Measurements from ENCODE around the gene TREML1.
"Not testable (repeated sequence)": the region's sequence is repeated elsewhere in the genome, so short reads cannot be mapped to it uniquely, and the experiment has no call there.

TREML1 gene

DNA sequence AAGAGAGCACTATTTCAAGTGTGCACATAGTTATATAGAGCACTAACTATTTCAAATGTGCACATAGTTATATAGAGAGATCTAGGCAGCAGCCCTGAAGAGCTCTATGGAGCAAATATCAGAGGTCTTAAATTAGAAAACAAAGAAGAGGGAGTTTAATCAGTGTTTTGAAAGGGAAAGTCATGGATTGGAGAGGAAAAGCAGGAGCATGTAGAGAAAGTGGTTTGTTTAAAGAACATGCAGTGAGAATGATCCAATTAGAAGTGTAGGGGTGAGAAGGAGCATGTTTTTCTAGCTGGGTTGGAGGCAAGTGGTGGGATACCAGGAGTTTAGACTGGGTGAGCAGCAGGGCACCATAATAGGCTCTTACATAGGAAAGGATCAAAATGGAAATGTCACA is 17.2 kb downstream of the TREML1 start:
- Histone ChIP-seq H3K4me3 (ENCODE audit: low read depth, low read length) (no peak overlapping the region), H3K36me3 (ENCODE audit: control insufficient read depth, insufficient read depth, low read length) (no peaks in the 10 kb centered on the region), H3K9ac (ENCODE audit: low read length) (no peak overlapping the region), H3K27me3 (ENCODE audit: control insufficient read depth, insufficient read depth, low read length) (no peaks in the 10 kb centered on the region), H3K9me3 (ENCODE audit: control insufficient read depth, insufficient read depth, low read depth, low read length) (no peaks in the 10 kb centered on the region), H3K27ac (ENCODE audit: low read depth, low read length) (no peak overlapping the region), H3K4me1 (ENCODE audit: control insufficient read depth, insufficient read depth, low read length) (peaks cover 6% of the 10 kb centered on the region; the same call in 1 of the 2 replicates)

DNA sequence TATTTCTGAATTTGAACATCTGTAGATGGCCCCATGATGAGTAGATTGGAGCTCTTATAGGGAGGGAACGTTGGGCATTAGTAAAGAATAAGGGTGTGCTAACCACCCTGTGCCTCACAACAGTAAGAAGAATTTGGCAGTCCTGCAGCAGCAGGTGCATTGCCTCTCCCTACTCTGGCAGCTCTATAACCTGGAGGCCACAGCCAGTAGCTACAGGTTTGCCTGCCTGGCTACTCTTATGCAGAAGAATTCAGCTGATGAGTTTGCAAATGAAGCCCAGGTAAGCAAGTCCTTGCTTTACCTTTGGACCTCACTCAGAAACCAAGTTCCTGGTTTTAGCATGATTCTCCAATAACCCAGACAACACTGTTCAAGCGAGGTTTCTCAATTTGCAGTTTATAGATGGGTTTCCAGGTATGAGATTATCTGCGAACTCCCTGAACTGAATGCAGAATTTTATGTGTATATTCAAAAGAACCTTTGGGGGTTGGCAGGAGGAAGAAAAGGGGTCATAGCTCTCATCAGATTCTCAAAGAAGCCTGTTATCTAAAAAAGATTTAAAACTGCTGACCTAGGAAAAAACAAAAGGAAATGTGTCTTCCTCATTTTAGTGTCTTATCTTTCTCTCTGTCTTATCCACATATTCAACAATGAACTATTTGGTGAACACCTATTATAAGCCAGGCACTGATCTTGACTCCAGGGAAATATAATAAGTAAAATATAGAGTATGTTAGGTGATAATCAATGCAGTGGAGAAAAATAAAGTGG is 18.9 kb downstream of the TREML1 start:
- peaks cover 6% of the 10 kb centered on the region; the same call in 1 of the 2 replicates for H3K4me1 ChIP-seq (ENCODE audit: control insufficient read depth, insufficient read depth, low read length)
- H3K36me3 ChIP-seq (ENCODE audit: control insufficient read depth, insufficient read depth, low read length): no peaks in the 10 kb centered on the region
- no peaks in the 10 kb centered on the region for H3K27me3 ChIP-seq (ENCODE audit: control insufficient read depth, insufficient read depth, low read length)
- no peaks in the 10 kb centered on the region for H3K9me3 ChIP-seq (ENCODE audit: control insufficient read depth, insufficient read depth, low read depth, low read length)
- H3K9ac ChIP-seq (ENCODE audit: low read length): no peak overlapping the region
- no peak overlapping the region for H3K4me3 ChIP-seq (ENCODE audit: low read depth, low read length)
- H3K27ac ChIP-seq (ENCODE audit: low read depth, low read length): no peak overlapping the region

- no peaks in the 10 kb centered on the region for H3K36me3 ChIP-seq (ENCODE audit: control insufficient read depth, insufficient read depth, low read length)
- H3K4me3 ChIP-seq (ENCODE audit: low read depth, low read length): no peak overlapping the region
- no peaks in the 10 kb centered on the region for H3K9me3 ChIP-seq (ENCODE audit: control insufficient read depth, insufficient read depth, low read depth, low read length)
- H3K27me3 ChIP-seq (ENCODE audit: control insufficient read depth, insufficient read depth, low read length): no peaks in the 10 kb centered on the region
- peaks cover 6% of the 10 kb centered on the region; the same call in 1 of the 2 replicates for H3K4me1 ChIP-seq (ENCODE audit: control insufficient read depth, insufficient read depth, low read length)
- H3K27ac ChIP-seq (ENCODE audit: low read depth, low read length): no peak overlapping the region
- H3K9ac ChIP-seq (ENCODE audit: low read length): no peak overlapping the region
Observed at GRCh38 chr6:41132254-41132653, 21.9 kb downstream of the TREML1 start.

DNA sequence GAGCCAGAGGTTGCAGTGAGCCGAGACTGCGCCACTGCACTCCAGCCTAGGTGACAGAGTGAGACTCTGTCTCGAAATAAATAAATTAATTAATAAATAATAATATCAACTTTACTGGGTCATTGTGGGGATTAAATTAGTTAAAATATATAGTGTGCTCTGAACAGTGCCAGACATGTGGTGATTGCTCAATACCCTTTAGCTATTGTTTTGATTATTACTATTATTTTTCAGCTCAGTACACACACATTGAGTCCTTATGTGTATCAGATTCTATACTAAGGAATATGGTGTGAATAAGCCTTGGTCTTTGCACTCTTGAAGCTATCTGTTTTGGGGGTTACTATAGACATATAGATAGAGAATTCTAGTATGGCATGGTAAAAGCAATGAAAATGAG is 28.9 kb downstream of the TREML1 start:
- Histone ChIP-seq H3K9ac (ENCODE audit: low read length) (no peak overlapping the region), H3K9me3 (ENCODE audit: control insufficient read depth, insufficient read depth, low read depth, low read length) (no peaks in the 10 kb centered on the region), H3K27me3 (ENCODE audit: control insufficient read depth, insufficient read depth, low read length) (no peaks in the 10 kb centered on the region), H3K36me3 (ENCODE audit: control insufficient read depth, insufficient read depth, low read length) (peaks cover 4% of the 10 kb centered on the region; the same call in 1 of the 2 replicates), H3K27ac (ENCODE audit: low read depth, low read length) (no peak overlapping the region), H3K4me3 (ENCODE audit: low read depth, low read length) (no peak overlapping the region), H3K4me1 (ENCODE audit: control insufficient read depth, insufficient read depth, low read length) (no peaks in the 10 kb centered on the region)

DNA sequence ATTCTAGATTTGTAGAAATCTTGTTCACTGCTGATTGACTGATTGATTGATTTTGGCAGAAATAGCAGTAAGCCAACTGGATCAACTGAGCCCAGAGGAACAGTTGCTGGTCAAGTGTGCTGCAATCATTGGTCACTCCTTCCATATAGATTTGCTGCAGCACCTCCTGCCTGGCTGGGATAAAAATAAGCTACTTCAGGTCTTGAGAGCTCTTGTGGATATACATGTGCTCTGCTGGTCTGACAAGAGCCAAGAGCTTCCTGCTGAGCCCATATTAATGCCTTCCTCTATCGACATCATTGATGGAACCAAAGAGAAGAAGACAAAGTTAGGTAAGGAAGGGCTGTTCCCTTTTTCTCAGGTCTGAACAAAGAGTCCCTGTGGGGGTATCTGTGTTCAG is 31.2 kb downstream of the TREML1 start:
- no peaks in the 10 kb centered on the region for H3K27me3 ChIP-seq (ENCODE audit: control insufficient read depth, insufficient read depth, low read length)
- H3K4me3 ChIP-seq (ENCODE audit: low read depth, low read length): no peak overlapping the region
- H3K36me3 ChIP-seq (ENCODE audit: control insufficient read depth, insufficient read depth, low read length): peaks cover 4% of the 10 kb centered on the region; the same call in 1 of the 2 replicates
- H3K9ac ChIP-seq (ENCODE audit: low read length): no peak overlapping the region
- no peaks in the 10 kb centered on the region for H3K4me1 ChIP-seq (ENCODE audit: control insufficient read depth, insufficient read depth, low read length)
- H3K27ac ChIP-seq (ENCODE audit: low read depth, low read length): no peak overlapping the region
- no peaks in the 10 kb centered on the region for H3K9me3 ChIP-seq (ENCODE audit: control insufficient read depth, insufficient read depth, low read depth, low read length)

- H3K4me1 ChIP-seq (ENCODE audit: control insufficient read depth, insufficient read depth, low read length): no peaks in the 10 kb centered on the region
- H3K9ac ChIP-seq (ENCODE audit: low read length): no peak overlapping the region
- H3K27ac ChIP-seq (ENCODE audit: low read depth, low read length): no peak overlapping the region
- no peaks in the 10 kb centered on the region for H3K27me3 ChIP-seq (ENCODE audit: control insufficient read depth, insufficient read depth, low read length)
- H3K9me3 ChIP-seq (ENCODE audit: control insufficient read depth, insufficient read depth, low read depth, low read length): no peaks in the 10 kb centered on the region
- peaks cover 4% of the 10 kb centered on the region; the same call in 1 of the 2 replicates for H3K36me3 ChIP-seq (ENCODE audit: control insufficient read depth, insufficient read depth, low read length)
- H3K4me3 ChIP-seq (ENCODE audit: low read depth, low read length): no peak overlapping the region
Observed at GRCh38 chr6:41122373-41122772, 31.8 kb downstream of the TREML1 start.

GRCh38 chr6:41120058-41120457 is 34.1 kb downstream of the TREML1 start:
- no peaks in the 10 kb centered on the region for H3K4me1 ChIP-seq (ENCODE audit: control insufficient read depth, insufficient read depth, low read length)
- no peak overlapping the region for H3K4me3 ChIP-seq (ENCODE audit: low read depth, low read length)
- H3K27me3 ChIP-seq (ENCODE audit: control insufficient read depth, insufficient read depth, low read length): no peaks in the 10 kb centered on the region
- H3K36me3 ChIP-seq (ENCODE audit: control insufficient read depth, insufficient read depth, low read length): peaks cover 4% of the 10 kb centered on the region; the same call in 1 of the 2 replicates
- no peaks in the 10 kb centered on the region for H3K9me3 ChIP-seq (ENCODE audit: control insufficient read depth, insufficient read depth, low read depth, low read length)
- H3K27ac ChIP-seq (ENCODE audit: low read depth, low read length): no peak overlapping the region
- H3K9ac ChIP-seq (ENCODE audit: low read length): no peak overlapping the region

- H3K36me3 ChIP-seq (ENCODE audit: control insufficient read depth, insufficient read depth, low read length): peaks cover 4% of the 10 kb centered on the region; the same call in 1 of the 2 replicates
- no peak overlapping the region for H3K4me3 ChIP-seq (ENCODE audit: low read depth, low read length)
Observed at GRCh38 chr6:41119508-41119907, 34.6 kb downstream of the TREML1 start.

DNA sequence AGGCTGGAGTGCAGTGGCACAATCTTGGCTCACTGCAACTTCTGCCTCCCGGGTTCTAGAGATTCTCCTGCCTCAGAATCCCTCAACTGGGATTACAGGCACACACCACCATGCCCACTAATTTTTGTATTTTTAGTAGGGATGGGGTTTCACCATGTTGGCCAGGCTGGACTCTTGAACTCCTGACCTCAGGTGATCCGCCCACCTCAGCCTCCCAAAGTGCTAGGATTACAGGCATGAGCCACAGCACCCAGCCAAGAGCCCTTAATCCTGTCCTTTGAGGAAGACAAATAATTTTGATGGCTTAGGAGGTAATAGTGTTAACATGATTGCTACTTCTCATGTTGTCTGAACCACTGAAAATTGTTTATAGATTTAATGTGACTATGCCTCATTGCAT is 39.1 kb downstream of the TREML1 start:
- H3K36me3 ChIP-seq (ENCODE audit: control insufficient read depth, insufficient read depth, low read length); H3K4me3 ChIP-seq (ENCODE audit: low read depth, low read length); H3K9ac ChIP-seq (ENCODE audit: low read length); H3K4me1 ChIP-seq (ENCODE audit: control insufficient read depth, insufficient read depth, low read length); H3K9me3 ChIP-seq (ENCODE audit: control insufficient read depth, insufficient read depth, low read depth, low read length); H3K27me3 ChIP-seq (ENCODE audit: control insufficient read depth, insufficient read depth, low read length); H3K27ac ChIP-seq (ENCODE audit: low read depth, low read length): not testable (repeated sequence)

More at GRCh38 chr6:41119508-41119907, 34.6 kb downstream of the TREML1 start:
- no peak overlapping the region for H3K9ac ChIP-seq (ENCODE audit: low read length)
- no peaks in the 10 kb centered on the region for H3K4me1 ChIP-seq (ENCODE audit: control insufficient read depth, insufficient read depth, low read length)
- H3K27me3 ChIP-seq (ENCODE audit: control insufficient read depth, insufficient read depth, low read length): no peaks in the 10 kb centered on the region
- no peak overlapping the region for H3K27ac ChIP-seq (ENCODE audit: low read depth, low read length)
- H3K9me3 ChIP-seq (ENCODE audit: control insufficient read depth, insufficient read depth, low read depth, low read length): no peaks in the 10 kb centered on the region

- H3K27me3 ChIP-seq (ENCODE audit: control insufficient read depth, insufficient read depth, low read length): no peaks in the 10 kb centered on the region
- no peak overlapping the region for H3K4me3 ChIP-seq (ENCODE audit: low read depth, low read length)
- H3K9me3 ChIP-seq (ENCODE audit: control insufficient read depth, insufficient read depth, low read depth, low read length): no peaks in the 10 kb centered on the region
- H3K4me1 ChIP-seq (ENCODE audit: control insufficient read depth, insufficient read depth, low read length): no peaks in the 10 kb centered on the region; the same call in 1 of the 2 replicates
- H3K36me3 ChIP-seq (ENCODE audit: control insufficient read depth, insufficient read depth, low read length): no peaks in the 10 kb centered on the region
- no peak overlapping the region for H3K27ac ChIP-seq (ENCODE audit: low read depth, low read length)
- H3K9ac ChIP-seq (ENCODE audit: low read length): no peak overlapping the region
Observed at GRCh38 chr6:41111017-41111416, 43.1 kb downstream of the TREML1 start.

DNA sequence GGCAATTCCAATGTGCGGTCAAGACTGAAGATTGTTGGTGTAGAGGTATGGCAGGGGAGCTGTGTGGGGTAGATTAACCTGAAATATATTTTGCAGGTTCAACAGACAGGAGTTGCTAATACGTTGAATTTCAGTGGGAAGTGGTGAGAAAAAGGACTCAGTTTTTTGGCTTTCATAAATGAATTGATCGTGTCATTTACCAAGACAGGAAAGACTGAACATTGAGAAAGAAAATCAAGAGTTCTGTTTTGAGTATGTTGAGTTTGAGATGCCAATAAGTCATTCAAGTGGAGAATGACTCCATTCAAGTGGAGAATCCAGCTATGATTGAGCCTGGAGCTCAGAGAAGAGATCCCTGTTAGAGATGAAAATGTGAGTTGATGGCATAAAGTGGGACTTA is 50.3 kb downstream of the TREML1 start:
- no peak overlapping the region for H3K9ac ChIP-seq (ENCODE audit: low read length)
- H3K36me3 ChIP-seq (ENCODE audit: control insufficient read depth, insufficient read depth, low read length): peaks cover 19% of the 10 kb centered on the region
- H3K4me3 ChIP-seq (ENCODE audit: low read depth, low read length): no peak overlapping the region
- no peaks in the 10 kb centered on the region for H3K9me3 ChIP-seq (ENCODE audit: control insufficient read depth, insufficient read depth, low read depth, low read length)
- no peak overlapping the region for H3K27ac ChIP-seq (ENCODE audit: low read depth, low read length)
- H3K4me1 ChIP-seq (ENCODE audit: control insufficient read depth, insufficient read depth, low read length): no peaks in the 10 kb centered on the region; the same call in 1 of the 2 replicates
- no peaks in the 10 kb centered on the region for H3K27me3 ChIP-seq (ENCODE audit: control insufficient read depth, insufficient read depth, low read length)
